NAMALWA (cell line): ENCODE measurements around the gene C17orf78.

Source experiments
- DNase-seq: peaks from one replicate; pipeline ENCODE4 v3.0.0-alpha.2; 2015; ENCODE audit warnings: low spot score

C17orf78 gene

GRCh38 chr17:37438141-37438540, 62.4 kb downstream of the C17orf78 start:
- peak; percentile 12 for DNase-seq

- no peak for DNase-seq
Measured at GRCh38 chr17:37440424-37440823, 64.6 kb downstream of the C17orf78 start.

GRCh38 chr17:37441369-37442014, 65.7 kb downstream of the C17orf78 start:
- peak; percentile 20 for DNase-seq
